IPS DF 6.9 (cell line): ENCODE data around the gene ARL3.
"Not testable (repeated sequence)": the region's sequence is repeated elsewhere in the genome, so short reads cannot be mapped to it uniquely, and the experiment has no call there.

ENCODE experiments used
- DNase-seq: peaks from one replicate; pipeline ENCODE4 v3.0.0-alpha.2; 2013; ENCODE audit warnings: low read depth, low spot score
- H3K27ac ChIP-seq: one replicate; pipeline ENCODE4 v1.5.1; 2013; ENCODE audit warnings: low read length, control low read depth
- H3K27me3 ChIP-seq: 2 replicates; pipeline ENCODE4 v1.6.1; 2013; ENCODE audit warnings: mild to moderate bottlenecking, low read length; ENCODE audit not compliant: control insufficient read depth, insufficient read depth
- H3K36me3 ChIP-seq: 2 replicates; pipeline ENCODE4 v1.6.1; 2013; ENCODE audit warnings: low read length; ENCODE audit not compliant: control insufficient read depth, insufficient read depth
- H3K4me1 ChIP-seq: 2 replicates; pipeline ENCODE4 v1.6.1; 2013; ENCODE audit warnings: low read length; ENCODE audit not compliant: control insufficient read depth, insufficient read depth
- H3K4me3 ChIP-seq: 2 replicates; pipeline ENCODE4 v1.5.1; 2013; ENCODE audit warnings: mild to moderate bottlenecking, low read length
- H3K9me3 ChIP-seq: 2 replicates; pipeline ENCODE4 v1.6.1; 2013; ENCODE audit warnings: low read length, inconsistent platforms; ENCODE audit not compliant: control insufficient read depth, insufficient read depth
- WGBS: extraction: QIAGEN DNeasy Blood & Tissue Kit; methylation state at CpG from one replicate; pipeline ENCODE4 v1.1.7; 2013; ENCODE audit warnings: mixed read lengths, missing lambda C conversion rate; ENCODE audit not compliant: insufficient read length, insufficient coverage; 5-methylcytosine and 5-hydroxymethylcytosine counted together

Gene ARL3

DNA sequence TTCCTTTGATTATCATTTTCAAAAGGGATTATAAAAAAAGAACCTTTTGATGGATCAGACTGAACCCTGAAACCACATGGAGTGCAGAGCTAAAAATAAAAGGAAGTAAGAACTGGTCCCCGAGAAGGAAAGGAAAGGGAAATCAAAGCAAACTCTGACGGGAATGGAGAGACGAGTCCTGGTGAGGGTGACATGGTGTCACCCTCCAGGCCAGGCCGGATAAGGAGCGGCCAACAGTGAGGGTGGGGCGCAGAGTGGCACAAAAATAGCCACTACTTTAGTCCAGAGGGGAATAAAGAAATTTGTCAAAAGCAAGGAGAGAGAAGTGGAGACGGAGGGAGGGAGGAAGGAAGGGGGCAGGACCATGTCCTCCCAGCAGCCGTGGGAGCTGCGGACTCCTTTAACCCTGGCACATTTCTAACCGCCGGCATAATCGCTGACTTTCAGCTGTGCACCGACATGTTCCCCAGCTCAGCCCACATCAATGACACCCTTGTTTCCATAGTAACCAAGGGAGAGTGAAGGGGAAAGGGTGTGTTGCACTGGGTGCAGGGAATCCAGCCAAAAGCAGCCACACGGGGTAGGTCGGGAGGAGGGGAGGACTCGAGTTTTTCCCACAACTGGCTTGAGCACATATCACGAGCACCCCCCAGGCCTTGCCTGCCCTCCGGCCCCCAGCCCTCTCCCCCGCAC, 40.2 kb downstream of the ARL3 start:
- Histone ChIP-seq H3K27ac (no peak overlapping the region), H3K4me3 (no peak overlapping the region), H3K4me1 (peaks cover 10% of the 10 kb centered on the region), H3K27me3 (no peaks in the 10 kb centered on the region), H3K36me3 (no peaks in the 10 kb centered on the region), H3K9me3 (no peaks in the 10 kb centered on the region)
- no peak for DNase-seq
- no CpG with 5 or more reads among the region's 19 CpGs for WGBS

DNA sequence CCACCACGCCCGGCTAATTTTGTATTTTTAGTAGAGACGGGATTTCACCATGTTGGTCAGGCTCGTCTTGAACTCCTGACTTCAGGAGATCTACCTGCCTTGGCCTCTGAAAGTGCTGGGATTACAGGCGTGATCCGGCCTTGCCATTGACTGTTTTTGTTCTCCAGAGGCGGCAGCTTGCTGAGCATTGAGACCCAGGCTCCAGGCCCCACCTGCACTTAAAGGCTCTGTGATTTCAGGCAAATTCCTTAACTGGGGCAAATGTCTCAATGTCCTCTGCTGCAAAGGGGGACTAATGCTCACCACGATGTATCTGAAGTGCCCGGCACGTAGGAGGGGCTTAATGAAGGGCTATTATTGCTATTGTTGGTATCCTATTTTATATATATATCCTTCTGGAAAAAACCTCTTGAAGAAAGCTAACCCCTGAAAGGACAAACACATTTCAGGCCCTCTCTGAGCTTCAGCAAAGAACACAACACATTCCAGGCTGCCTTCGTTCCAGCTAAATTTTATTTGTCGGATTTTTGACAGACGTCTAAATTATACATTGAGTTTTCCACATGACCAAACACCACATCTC, 40.9 kb downstream of the ARL3 start:
- WGBS, result no CpG with 5 or more reads among the region's 13 CpGs
- H3K27ac ChIP-seq, result no peak overlapping the region
- no peak overlapping the region for H3K4me3 ChIP-seq
- H3K4me1 ChIP-seq, result peaks cover 10% of the 10 kb centered on the region
- no peaks in the 10 kb centered on the region for H3K27me3 ChIP-seq
- no peak for DNase-seq
- H3K9me3 ChIP-seq, result no peaks in the 10 kb centered on the region
- no peaks in the 10 kb centered on the region for H3K36me3 ChIP-seq

DNA sequence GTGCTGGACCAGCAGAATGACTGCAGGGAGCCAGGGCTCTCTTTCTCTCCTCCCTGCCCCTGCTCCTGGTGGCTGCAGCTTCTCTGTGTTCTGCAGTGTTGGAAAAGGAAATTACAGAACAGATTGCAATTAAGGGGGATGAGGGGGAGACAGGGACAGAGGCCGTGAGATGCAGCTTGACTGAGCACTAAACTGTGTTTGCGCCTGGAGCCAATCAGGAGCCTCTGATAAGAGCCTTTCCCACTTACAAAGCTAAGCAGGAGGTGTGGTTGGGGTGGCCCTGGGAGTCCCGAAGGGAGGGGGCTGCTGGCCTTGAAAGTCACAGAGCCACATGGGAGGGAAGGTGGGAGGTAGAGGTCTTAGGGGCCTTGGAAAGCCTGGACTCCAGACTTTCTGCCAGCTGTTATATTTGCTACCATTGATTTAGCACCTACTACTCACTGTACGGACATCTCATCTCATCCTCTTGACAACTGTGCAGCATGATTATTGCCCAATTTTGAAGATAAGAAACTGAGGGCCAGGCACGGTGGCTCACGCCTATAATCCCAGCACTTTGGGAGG, 43.2 kb downstream of the ARL3 start:
- H3K36me3 ChIP-seq, result no peaks in the 10 kb centered on the region
- no peak overlapping the region for H3K27ac ChIP-seq
- peaks cover 7% of the 10 kb centered on the region for H3K4me1 ChIP-seq
- no peak for DNase-seq
- H3K9me3 ChIP-seq, result no peaks in the 10 kb centered on the region
- WGBS, result no CpG with 5 or more reads among the region's 6 CpGs
- H3K27me3 ChIP-seq, result no peaks in the 10 kb centered on the region
- no peak overlapping the region for H3K4me3 ChIP-seq

DNA sequence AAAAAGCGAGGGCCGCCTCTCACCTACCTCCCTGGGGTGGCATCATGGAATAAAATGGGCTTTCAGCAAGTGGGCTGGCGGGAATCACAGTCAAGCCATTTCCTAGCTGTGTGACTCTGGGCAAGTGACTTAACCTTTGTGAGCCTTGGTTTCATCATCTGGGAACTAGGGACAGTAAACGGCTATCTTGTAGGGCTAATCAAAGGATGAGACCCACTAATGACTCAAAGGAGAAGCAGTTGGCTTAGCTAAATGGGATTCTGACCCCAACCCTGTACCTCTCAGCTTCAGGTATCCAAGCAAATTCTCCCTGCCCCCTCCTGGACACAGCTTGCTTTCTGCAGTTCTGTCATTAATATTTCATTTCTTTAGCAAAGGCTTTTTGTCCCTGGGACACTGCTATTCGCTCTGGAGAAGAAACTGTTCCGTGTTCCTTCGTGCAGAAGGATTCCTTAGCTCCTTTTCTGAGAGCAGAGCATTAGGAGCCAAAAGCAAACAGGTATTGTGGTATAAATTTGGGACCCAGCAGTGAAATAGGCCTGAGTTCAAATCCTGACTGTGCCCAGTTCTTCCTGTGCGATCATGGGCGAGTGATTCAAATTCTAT, 44.0 kb downstream of the ARL3 start:
- Histone ChIP-seq H3K4me1 (peaks cover 3% of the 10 kb centered on the region), H3K9me3 (no peaks in the 10 kb centered on the region), H3K36me3 (no peaks in the 10 kb centered on the region), H3K27ac (no peak overlapping the region), H3K4me3 (no peak overlapping the region), H3K27me3 (no peaks in the 10 kb centered on the region)
- DNase-seq, result no peak
- WGBS, result no CpG with 5 or more reads among the region's 9 CpGs

DNA sequence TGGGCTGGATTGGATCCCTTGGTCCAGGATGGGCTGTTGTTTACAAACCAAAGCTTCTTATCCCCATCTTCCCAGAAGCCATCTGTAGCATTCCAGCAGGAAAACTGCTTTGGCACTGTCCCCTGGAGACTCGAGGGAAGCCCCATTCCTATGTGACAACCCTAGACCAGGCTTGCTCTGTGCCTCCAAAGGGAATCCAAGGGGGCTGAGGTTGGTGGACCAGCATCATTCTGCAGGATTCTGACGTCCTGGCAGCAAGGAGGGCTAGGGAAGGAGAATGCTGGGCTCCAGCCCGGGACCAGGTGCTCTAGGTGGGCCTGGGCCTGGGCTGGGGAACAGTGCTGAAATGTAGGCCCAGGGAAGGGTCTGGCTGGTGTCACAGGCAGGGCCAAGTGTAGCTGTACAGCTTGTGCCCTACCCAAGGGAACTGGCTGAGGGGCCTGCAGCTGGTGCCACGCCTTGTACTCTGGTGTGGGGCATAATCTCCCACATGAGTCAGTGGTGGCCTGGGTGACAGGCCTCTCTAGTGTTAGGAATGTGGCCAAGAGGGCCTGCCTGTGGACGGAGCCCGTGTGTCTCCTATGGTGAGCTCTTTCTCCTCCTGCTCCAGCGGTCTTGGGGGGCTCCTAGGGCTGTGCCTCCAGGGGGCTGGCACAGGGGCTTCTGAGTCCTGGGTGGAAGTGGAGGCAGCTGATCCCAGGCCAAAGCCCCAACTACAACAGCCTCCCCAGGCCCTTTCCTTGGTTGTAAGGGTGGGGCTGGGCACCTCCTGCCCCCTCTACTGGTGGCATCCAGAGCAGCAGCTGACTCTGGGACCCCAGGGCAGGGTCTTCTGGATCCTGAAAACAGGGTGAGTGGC, 44.8 kb downstream of the ARL3 start:
- no peaks in the 10 kb centered on the region for H3K9me3 ChIP-seq
- DNase-seq, result no peak
- no peak overlapping the region for H3K4me3 ChIP-seq
- H3K27me3 ChIP-seq, result no peaks in the 10 kb centered on the region
- H3K27ac ChIP-seq, result no peak overlapping the region
- peaks cover 2% of the 10 kb centered on the region; the same call in 1 of the 2 replicates for H3K4me1 ChIP-seq
- no peaks in the 10 kb centered on the region for H3K36me3 ChIP-seq
- no CpG with 5 or more reads among the region's 7 CpGs for WGBS

DNA sequence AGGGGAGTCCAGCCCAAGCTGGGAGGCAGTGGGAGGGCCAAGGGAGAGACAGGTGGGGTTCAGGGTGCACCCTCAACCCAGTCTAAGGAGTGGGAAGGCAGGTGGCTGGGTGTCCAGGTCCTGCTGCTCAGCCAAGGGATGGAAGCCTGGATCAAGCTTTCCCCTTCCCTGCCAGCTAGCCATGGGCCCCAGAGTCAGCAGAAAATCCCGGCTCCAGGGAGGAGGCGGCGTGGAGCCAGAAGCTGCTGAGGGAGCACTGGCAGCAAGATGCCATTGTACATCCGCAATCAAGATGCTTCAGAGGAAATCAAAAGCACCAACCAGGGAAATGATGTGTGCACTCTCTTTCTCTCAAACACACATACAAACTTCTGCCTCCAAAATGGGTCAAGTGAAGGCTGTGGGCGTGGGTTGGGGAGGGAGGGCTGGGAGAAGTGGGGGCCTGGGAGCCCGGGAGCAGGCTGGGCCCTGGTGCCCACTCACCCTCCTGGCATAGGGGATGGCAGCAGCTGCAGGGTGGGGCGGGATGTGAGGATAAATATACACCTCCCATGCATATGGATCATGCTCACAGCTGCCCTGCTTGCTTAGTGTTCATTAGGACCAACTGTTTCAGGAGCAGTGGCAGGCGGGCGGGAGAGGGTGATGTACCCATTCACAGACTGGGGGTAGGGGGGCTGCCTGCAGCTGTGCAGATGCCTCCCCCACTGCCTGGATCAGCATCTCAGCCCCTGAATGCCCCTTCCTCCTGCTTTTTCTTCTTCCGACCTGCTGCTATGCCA, 45.7 kb downstream of the ARL3 start:
- no peak for DNase-seq
- no peaks in the 10 kb centered on the region for H3K9me3 ChIP-seq
- no peaks in the 10 kb centered on the region for H3K36me3 ChIP-seq
- H3K4me1 ChIP-seq, result no peaks in the 10 kb centered on the region
- no peak overlapping the region for H3K27ac ChIP-seq
- no peak overlapping the region for H3K4me3 ChIP-seq
- no peaks in the 10 kb centered on the region for H3K27me3 ChIP-seq
- WGBS, result no CpG with 5 or more reads among the region's 10 CpGs

DNA sequence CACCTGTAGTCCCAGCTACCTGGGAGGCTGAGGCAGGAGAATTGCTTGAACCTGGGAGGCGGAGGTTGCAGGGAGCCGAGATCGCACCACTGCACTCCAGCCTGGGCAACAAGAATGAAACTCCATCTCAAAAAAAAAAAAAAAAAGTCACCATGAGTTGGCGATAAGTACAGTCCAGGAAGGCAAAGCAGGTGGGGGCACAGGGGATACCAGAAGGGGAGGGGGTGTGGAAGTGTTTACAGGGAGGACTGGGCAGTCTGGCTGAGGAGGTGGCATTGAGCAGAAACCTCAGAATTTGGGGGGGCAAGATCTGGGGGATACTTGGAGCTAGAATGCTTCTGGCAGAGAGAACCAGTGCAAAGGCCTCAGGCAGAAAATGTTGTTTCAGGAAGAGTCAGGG, 46.8 kb downstream of the ARL3 start:
- not testable (repeated sequence) for H3K4me1 ChIP-seq, H3K36me3 ChIP-seq, H3K4me3 ChIP-seq, H3K9me3 ChIP-seq, H3K27me3 ChIP-seq, DNase-seq, H3K27ac ChIP-seq
- WGBS, result no CpG with 5 or more reads among the region's 4 CpGs

DNA sequence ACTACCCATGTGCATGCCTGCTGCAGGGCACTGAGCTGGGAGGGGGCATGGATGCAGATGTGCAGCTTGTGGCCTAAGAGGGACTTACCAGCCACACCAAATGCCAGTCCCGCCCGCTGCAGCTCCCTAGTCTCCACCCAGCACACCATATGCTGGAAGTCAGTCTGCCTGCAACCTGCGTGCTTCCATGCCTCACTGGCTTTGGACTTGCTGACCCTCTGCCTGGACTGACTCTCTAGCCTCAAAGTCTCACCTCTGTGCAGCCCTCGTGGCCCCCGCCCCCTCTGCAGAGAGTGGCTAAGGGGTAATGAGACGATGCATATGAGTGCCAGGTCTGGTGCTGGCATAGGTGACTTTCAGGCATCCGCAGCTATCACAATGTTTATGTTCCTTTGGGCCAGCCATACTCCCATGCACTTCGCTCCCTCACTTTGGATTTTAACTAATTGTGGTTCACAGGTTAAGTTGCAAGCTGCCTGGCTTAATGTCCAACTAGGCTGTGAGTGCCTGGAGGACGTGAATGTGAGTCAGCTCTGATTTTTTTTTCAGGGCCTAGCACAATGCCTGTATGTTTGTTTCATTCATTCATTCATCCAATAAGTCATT, 48.2 kb downstream of the ARL3 start:
- no CpG with 5 or more reads among the region's 9 CpGs for WGBS
- no peak overlapping the region for H3K27ac ChIP-seq
- no peaks in the 10 kb centered on the region for H3K9me3 ChIP-seq
- peaks cover 5% of the 10 kb centered on the region for H3K4me1 ChIP-seq
- no peaks in the 10 kb centered on the region for H3K36me3 ChIP-seq
- H3K4me3 ChIP-seq, result no peak overlapping the region
- DNase-seq, result no peak
- H3K27me3 ChIP-seq, result no peaks in the 10 kb centered on the region

DNA sequence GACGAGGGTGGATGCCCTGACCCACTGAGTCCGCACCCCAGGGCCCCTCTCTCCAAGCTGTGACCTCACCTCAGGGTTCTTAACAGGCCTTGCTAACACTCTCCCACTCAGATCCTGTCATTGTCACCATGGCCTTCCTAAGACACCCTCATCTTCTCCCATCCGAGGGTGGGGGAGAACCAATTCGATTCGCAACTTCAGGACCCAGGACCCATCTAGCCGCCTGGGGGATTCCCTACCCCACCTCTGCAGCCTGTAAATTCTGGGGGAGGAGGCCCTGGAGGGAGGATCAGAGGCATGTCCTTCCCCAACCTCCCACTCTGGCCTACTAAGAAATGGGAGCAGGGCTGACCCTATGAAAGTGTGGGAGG, 52.6 kb downstream of the ARL3 start:
- no peak overlapping the region for H3K4me3 ChIP-seq
- H3K9me3 ChIP-seq, result no peaks in the 10 kb centered on the region
- H3K4me1 ChIP-seq, result peaks cover 9% of the 10 kb centered on the region
- H3K36me3 ChIP-seq, result no peaks in the 10 kb centered on the region; the same call in 1 of the 2 replicates
- DNase-seq, result no peak
- no peaks in the 10 kb centered on the region for H3K27me3 ChIP-seq
- no CpG with 5 or more reads among the region's 6 CpGs for WGBS
- no peak overlapping the region for H3K27ac ChIP-seq
